Measurements from ENCODE around the gene RPL13. TPM values are rescaled to one million over a fixed set of nuclear protein-coding genes. Genes with fewer than 3 reads are reported as not detected.

Gene RPL13
- total and polyA plus RNA-seq, 9 of the 15 experiments (the other 6 are each of a cell fraction or from before 2014, with no cell fraction given) = 227 to 6,042 (median 1,633) TPM

DNA sequence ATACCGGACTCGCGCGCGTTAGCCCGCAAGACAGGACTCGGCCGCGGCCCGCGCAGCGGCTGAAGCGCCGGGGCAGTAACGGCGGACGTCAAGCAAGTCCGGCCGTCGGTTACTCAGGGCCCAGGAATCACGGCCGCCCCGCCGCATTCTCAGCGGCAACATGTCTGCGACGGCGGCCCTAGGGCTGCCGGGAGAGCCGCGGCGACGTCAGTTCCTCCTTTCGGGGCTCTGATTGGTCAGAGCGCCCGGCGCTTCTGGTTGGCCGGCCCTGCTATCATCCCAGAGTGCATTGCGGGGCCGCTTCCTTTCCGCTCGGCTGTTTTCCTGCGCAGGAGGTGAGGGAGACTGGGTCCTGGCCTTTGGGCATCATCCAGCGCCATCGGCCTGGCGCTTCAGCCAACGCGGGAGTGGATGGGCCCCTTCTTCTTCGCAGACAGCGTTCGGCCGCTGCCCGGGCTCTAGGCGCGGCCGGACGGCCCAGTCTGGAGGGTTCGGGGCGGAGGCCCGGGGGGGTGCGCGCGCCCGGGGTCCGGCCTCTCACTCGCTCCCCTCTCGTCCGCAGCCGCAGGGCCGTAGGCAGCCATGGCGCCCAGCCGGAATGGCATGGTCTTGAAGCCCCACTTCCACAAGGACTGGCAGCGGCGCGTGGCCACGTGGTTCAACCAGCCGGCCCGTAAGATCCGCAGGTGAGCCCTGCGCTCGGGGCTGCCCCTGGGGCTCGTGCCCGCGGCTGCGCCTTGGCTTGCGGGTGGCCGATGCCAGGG lies at the start of gene RPL13 (continued):
- TF ChIP-seq, protein P1, sequence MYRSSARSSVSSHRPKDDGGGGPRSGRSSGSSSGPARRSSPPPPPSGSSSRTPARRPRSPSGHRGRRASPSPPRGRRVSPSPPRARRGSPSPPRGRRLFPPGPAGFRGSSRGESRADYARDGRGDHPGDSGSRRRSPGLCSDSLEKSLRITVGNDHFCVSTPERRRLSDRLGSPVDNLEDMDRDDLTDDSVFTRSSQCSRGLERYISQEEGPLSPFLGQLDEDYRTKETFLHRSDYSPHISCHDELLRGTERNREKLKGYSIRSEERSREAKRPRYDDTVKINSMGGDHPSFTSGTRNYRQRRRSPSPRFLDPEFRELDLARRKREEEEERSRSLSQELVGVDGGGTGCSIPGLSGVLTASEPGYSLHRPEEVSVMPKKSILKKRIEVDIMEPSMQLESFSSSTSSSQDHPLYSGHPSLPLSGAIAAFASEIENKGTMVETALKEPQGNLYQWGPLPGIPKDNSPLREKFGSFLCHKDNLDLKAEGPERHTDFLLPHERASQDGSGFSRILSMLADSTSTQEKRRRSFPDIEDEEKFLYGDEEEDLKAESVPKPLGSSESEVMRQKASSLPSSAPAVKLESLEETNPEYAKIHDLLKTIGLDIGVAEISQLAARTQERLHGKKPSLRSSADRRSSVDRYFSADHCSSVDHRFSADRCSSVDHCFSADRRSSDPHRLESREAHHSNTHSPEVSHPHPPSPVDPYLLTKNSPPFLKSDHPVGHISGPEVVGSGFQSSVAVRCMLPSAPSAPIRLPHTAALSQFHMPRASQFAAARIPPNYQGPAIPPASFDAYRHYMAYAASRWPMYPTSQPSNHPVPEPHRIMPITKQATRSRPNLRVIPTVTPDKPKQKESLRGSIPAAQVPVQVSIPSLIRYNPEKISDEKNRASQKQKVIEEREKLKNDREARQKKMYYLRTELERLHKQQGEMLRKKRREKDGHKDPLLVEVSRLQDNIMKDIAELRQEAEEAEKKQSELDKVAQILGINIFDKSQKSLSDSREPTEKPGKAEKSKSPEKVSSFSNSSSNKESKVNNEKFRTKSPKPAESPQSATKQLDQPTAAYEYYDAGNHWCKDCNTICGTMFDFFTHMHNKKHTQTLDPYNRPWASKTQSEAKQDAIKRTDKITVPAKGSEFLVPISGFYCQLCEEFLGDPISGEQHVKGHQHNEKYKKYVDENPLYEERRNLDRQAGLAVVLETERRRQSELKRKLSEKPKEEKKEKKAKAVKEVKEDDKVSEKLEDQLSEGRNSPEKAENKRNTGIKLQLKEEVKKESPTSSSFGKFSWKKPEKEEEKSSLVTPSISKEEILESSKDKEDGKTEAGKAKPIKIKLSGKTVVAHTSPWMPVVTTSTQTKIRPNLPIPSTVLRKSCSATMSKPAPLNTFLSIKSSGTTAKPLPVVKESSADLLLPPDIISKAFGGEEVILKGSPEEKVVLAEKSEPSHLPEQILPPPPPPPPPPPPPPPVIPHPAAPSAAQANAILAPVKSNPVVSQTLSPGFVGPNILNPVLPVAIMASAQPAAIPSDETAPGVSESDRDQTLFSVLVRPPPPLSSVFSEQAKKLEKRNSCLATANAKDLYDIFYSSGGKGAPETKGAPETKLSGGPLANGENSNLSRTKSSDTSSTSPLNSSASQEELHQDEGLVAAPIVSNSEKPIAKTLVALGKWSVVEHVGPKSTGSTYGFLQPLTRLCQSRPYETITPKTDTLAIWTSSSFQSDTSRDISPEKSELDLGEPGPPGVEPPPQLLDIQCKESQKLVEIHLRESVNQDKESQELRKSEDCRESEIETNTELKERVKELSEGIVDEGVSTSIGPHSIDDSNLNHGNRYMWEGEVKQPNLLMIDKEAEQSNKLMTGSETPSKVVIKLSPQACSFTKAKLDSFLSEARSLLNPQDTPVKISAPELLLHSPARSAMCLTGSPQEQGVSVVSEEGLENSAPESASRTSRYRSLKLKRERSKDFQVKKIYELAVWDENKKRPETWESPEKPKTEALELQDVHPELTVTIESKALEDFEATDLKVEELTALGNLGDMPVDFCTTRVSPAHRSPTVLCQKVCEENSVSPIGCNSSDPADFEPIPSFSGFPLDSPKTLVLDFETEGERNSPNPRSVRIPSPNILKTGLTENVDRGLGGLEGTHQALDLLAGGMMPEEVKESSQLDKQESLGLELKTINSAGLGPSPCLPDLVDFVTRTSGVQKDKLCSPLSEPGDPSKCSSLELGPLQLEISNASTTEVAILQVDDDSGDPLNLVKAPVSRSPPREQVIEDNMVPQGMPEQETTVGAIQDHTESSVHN (IDR thresholded peaks at IDR 0.05; ENCODE audit: borderline replicate concordance in 1 of 2, low read depth in 1 of 2) = peak in 1 of 2 experiments; percentile 82; a peak in 2 of 4 replicates
- peak; percentile 73 for TF ChIP-seq CHCHD3 (CRISPR knock-in tag; IDR thresholded peaks at IDR 0.05)
- no peak for TF ChIP-seq ZNF75A (CRISPR knock-in tag; IDR thresholded peaks at IDR 0.05)
- TF ChIP-seq, protein P2, sequence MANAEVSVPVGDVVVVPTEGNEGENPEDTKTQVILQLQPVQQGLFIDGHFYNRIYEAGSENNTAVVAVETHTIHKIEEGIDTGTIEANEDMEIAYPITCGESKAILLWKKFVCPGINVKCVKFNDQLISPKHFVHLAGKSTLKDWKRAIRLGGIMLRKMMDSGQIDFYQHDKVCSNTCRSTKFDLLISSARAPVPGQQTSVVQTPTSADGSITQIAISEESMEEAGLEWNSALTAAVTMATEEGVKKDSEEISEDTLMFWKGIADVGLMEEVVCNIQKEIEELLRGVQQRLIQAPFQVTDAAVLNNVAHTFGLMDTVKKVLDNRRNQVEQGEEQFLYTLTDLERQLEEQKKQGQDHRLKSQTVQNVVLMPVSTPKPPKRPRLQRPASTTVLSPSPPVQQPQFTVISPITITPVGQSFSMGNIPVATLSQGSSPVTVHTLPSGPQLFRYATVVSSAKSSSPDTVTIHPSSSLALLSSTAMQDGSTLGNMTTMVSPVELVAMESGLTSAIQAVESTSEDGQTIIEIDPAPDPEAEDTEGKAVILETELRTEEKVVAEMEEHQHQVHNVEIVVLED (CRISPR knock-in tag; IDR thresholded peaks at IDR 0.05) = peak; percentile 69
- 0 out of 2 replicates have a peak, but pooled peaks have one; percentile 4 for TF ChIP-seq ZNF324 (CRISPR knock-in tag; IDR thresholded peaks at IDR 0.05)
- peak; percentile 42; the same call in 1 of the 2 replicates for TF ChIP-seq ZNF584 (CRISPR knock-in tag; IDR thresholded peaks at IDR 0.05; ENCODE audit: low read depth)
- peak in 1 of 2 experiments; percentile 62; a peak in 2 of 4 replicates for TF ChIP-seq HDAC1 (IDR thresholded peaks at IDR 0.05)
- TF ChIP-seq, protein P3, sequence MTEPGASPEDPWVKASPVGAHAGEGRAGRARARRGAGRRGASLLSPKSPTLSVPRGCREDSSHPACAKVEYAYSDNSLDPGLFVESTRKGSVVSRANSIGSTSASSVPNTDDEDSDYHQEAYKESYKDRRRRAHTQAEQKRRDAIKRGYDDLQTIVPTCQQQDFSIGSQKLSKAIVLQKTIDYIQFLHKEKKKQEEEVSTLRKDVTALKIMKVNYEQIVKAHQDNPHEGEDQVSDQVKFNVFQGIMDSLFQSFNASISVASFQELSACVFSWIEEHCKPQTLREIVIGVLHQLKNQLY (CRISPR knock-in tag; conservative IDR thresholded peaks at IDR 0.05) = peak in 1 of 2 experiments; percentile 79; a peak in 2 of 4 replicates
- TF ChIP-seq TAF7 (tag; IDR thresholded peaks at IDR 0.05) = peak; percentile 99
- peak; percentile 93 for TF ChIP-seq CREM (IDR thresholded peaks at IDR 0.05; ENCODE audit: low read depth)
- TF ChIP-seq ATF1 (CRISPR knock-in tag; IDR thresholded peaks at IDR 0.05) = 0 out of 2 replicates have a peak, but pooled peaks have one; percentile 23
- peak; percentile 94 for TF ChIP-seq ATF1 (tag; IDR thresholded peaks at IDR 0.05)
- TF ChIP-seq SUPT5H (IDR thresholded peaks at IDR 0.05) = peak; percentile 99
- TF ChIP-seq EGR1 (conservative IDR thresholded peaks at IDR 0.05) = no peak
- TF ChIP-seq TGIF2 (CRISPR knock-in tag; IDR thresholded peaks at IDR 0.05) = peak; percentile 91
- peak; percentile 89 for TF ChIP-seq CREB1 (IDR thresholded peaks at IDR 0.05)
- TF ChIP-seq CREB1 (CRISPR knock-in tag; IDR thresholded peaks at IDR 0.05) = peak; percentile 83
- TF ChIP-seq CXXC5 (CRISPR knock-in tag; IDR thresholded peaks at IDR 0.05) = peak; percentile 81
